Measurements from ENCODE around the gene MAP2K3. TPM values are rescaled to one million over a fixed set of nuclear protein-coding genes. Genes with fewer than 3 reads are reported as not detected.
A peak's percentile ranks its signal among the peaks of the same experiment; 100 is the strongest.

Gene MAP2K3
- total RNA-seq, 1 donor from 2014 or later = 38.0 TPM

GRCh38 chr17:21292867-21293830 lies 8.6 kb downstream of the MAP2K3 start:
- DNase-seq = no peak
- peaks cover 39% of the 10 kb centered on the region for H3K9me3 Mint-ChIP-seq (ENCODE audit: unreplicated experiment)
- H3K36me3 Mint-ChIP-seq (ENCODE audit: unreplicated experiment) = peaks cover 4% of the 10 kb centered on the region
- TF ChIP-seq CTCF (IDR thresholded peaks at IDR 0.05; ENCODE audit: partially characterized antibody, unreplicated experiment) = no peak
- H3K4me1 Mint-ChIP-seq (ENCODE audit: low read depth, unreplicated experiment) = peaks cover 23% of the 10 kb centered on the region
- peaks cover 34% of the 10 kb centered on the region for H3K27me3 Mint-ChIP-seq (ENCODE audit: unreplicated experiment)
- H3K27ac Mint-ChIP-seq (ENCODE audit: unreplicated experiment) = no peak overlapping the region
- H3K4me3 Mint-ChIP-seq (ENCODE audit: unreplicated experiment) = no peak overlapping the region

- DNase-seq = no peak
- peaks cover 22% of the 10 kb centered on the region for H3K4me1 Mint-ChIP-seq (ENCODE audit: low read depth, unreplicated experiment)
- H3K27ac Mint-ChIP-seq (ENCODE audit: unreplicated experiment) = no peak overlapping the region
- TF ChIP-seq CTCF (IDR thresholded peaks at IDR 0.05; ENCODE audit: partially characterized antibody, unreplicated experiment) = no peak
- H3K9me3 Mint-ChIP-seq (ENCODE audit: unreplicated experiment) = peaks cover 42% of the 10 kb centered on the region
- H3K27me3 Mint-ChIP-seq (ENCODE audit: unreplicated experiment) = peaks cover 34% of the 10 kb centered on the region
- peaks cover 4% of the 10 kb centered on the region for H3K36me3 Mint-ChIP-seq (ENCODE audit: unreplicated experiment)
- H3K4me3 Mint-ChIP-seq (ENCODE audit: unreplicated experiment) = no peak overlapping the region
These were observed 9.3 kb downstream of the MAP2K3 start for GRCh38 chr17:21293831-21294210.

GRCh38 chr17:21294321-21295035 lies 10.0 kb downstream of the MAP2K3 start:
- TF ChIP-seq CTCF (IDR thresholded peaks at IDR 0.05; ENCODE audit: partially characterized antibody, unreplicated experiment) = no peak
- H3K36me3 Mint-ChIP-seq (ENCODE audit: unreplicated experiment) = peaks cover 4% of the 10 kb centered on the region
- peak overlapping the region; percentile 27 for H3K4me3 Mint-ChIP-seq (ENCODE audit: unreplicated experiment)
- no peak for DNase-seq
- peaks cover 36% of the 10 kb centered on the region for H3K27me3 Mint-ChIP-seq (ENCODE audit: unreplicated experiment)
- H3K27ac Mint-ChIP-seq (ENCODE audit: unreplicated experiment) = peak overlapping the region; percentile 39
- H3K9me3 Mint-ChIP-seq (ENCODE audit: unreplicated experiment) = peaks cover 42% of the 10 kb centered on the region
- peaks cover 21% of the 10 kb centered on the region for H3K4me1 Mint-ChIP-seq (ENCODE audit: low read depth, unreplicated experiment)

GRCh38 chr17:21295036-21295952 lies 10.8 kb downstream of the MAP2K3 start:
- peaks cover 46% of the 10 kb centered on the region for H3K9me3 Mint-ChIP-seq (ENCODE audit: unreplicated experiment)
- H3K27me3 Mint-ChIP-seq (ENCODE audit: unreplicated experiment) = peaks cover 36% of the 10 kb centered on the region
- peak overlapping the region; percentile 39 for H3K27ac Mint-ChIP-seq (ENCODE audit: unreplicated experiment)
- H3K4me1 Mint-ChIP-seq (ENCODE audit: low read depth, unreplicated experiment) = peaks cover 25% of the 10 kb centered on the region
- TF ChIP-seq CTCF (IDR thresholded peaks at IDR 0.05; ENCODE audit: partially characterized antibody, unreplicated experiment) = no peak
- peak; percentile 71 for DNase-seq
- H3K4me3 Mint-ChIP-seq (ENCODE audit: unreplicated experiment) = no peak overlapping the region
- peaks cover 4% of the 10 kb centered on the region for H3K36me3 Mint-ChIP-seq (ENCODE audit: unreplicated experiment)

Measured in glutamatergic neuron (in vitro differentiated cells).